Mammary epithelial cell (primary cell): ENCODE measurements around the gene FCN3.

Experiments
- EZH2 ChIP-seq: IDR thresholded peaks from 2 replicates; pipeline ENCODE4 v1.6.1; 2012; ENCODE audit warnings: low read length, inconsistent platforms, borderline replicate concordance
- TF ChIP-seq, protein P1 (sequence below), 2 donors: IDR thresholded peaks in 1 of 2; conservative IDR thresholded peaks in 1 of 2; 2 replicates each; pipeline ENCODE4 v1.5.1; 2011 to 2012; ENCODE audit warnings: inconsistent platforms in 2 of 2, low read length in 2 of 2, mild to moderate bottlenecking in 2 of 2, control low read depth in 1 of 2, low read depth in 1 of 2; ENCODE audit not compliant: insufficient read depth in 1 of 2; ENCODE audit errors: extremely low read depth in 1 of 2

DNA sequence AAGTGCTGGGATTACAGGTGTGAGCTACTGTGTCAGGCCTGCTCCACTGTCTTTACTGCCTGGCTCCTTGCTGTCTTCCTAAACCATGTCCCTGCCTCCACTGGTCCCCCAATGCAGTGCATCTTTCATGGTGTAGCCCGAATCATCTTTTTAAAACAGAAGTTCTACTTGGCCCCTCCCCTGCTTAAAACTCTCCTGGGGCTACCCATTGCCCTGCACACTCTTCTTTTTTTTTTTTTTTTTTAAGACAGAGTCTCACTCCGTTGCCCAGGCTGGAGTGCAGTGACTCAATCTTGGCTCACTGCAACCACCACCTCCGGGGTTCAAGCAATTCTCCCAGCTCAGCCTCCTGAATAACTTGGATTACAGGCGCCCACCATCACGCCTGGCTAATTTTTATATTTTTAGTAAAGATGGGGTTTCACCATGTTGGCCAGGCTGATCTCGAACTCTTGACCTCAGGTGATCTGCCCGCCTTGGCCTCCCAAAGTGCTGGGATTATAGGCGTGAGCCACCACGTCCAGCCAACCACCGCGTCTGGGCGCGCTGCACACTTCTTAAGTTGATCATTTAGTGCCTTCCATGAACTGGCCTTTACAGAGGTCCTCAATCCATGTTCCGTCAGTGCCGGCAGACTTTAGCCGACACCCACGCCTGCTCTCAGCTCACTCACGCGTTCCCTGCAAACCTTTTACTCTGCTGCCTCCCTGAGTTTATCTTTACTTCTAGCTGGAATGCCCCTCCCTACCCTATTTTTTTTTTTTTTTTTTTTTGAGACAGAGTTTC is 2.4 kb downstream of the FCN3 start:
- no peak for TF ChIP-seq EZH2
- TF ChIP-seq, protein P1, sequence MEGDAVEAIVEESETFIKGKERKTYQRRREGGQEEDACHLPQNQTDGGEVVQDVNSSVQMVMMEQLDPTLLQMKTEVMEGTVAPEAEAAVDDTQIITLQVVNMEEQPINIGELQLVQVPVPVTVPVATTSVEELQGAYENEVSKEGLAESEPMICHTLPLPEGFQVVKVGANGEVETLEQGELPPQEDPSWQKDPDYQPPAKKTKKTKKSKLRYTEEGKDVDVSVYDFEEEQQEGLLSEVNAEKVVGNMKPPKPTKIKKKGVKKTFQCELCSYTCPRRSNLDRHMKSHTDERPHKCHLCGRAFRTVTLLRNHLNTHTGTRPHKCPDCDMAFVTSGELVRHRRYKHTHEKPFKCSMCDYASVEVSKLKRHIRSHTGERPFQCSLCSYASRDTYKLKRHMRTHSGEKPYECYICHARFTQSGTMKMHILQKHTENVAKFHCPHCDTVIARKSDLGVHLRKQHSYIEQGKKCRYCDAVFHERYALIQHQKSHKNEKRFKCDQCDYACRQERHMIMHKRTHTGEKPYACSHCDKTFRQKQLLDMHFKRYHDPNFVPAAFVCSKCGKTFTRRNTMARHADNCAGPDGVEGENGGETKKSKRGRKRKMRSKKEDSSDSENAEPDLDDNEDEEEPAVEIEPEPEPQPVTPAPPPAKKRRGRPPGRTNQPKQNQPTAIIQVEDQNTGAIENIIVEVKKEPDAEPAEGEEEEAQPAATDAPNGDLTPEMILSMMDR (conservative IDR thresholded peaks at IDR 0.05 in 1 of 2, IDR thresholded peaks at IDR 0.05 in 1 of 2; ENCODE audit: extremely low read depth in 1 of 2, insufficient read depth in 1 of 2, low read depth in 1 of 2, low read length in 2 of 2) = no peak
